ENCODE data around the gene RPP25L. TPM values are rescaled to one million over a fixed set of nuclear protein-coding genes. Genes with fewer than 3 reads are reported as not detected.
A peak's percentile ranks its signal among the peaks of the same experiment; 100 is the strongest.

RPP25L gene
- total RNA-seq, 1 donor from 2014 or later = 17.4 TPM

GRCh38 chr9:34656992-34657391 lies 45.1 kb upstream of the RPP25L start:
- Histone ChIP-seq H3F3A (ENCODE audit: low read depth) (peaks cover 10% of the 10 kb centered on the region), H3K27me3 (no peaks in the 10 kb centered on the region), H3K27ac (no peak overlapping the region), H3K4me3 (no peak overlapping the region), H3K79me2 (ENCODE audit: low read depth) (no peaks in the 10 kb centered on the region), H3K36me3 (no peaks in the 10 kb centered on the region), H3K9me3 (ENCODE audit: low read depth) (no peaks in the 10 kb centered on the region), H2AFZ (replicated peaks) (no peak overlapping the region), H3K4me1 (peaks cover 16% of the 10 kb centered on the region), H3K4me2 (no peak overlapping the region), H4K20me1 (ENCODE audit: low read depth) (no peaks in the 10 kb centered on the region), H3K9ac (no peak overlapping the region)
- no peaks in the 10 kb centered on the region for H3K9me3 Mint-ChIP-seq
- H3K27ac Mint-ChIP-seq = no peak overlapping the region
- no peak for DNase-seq (ENCODE audit: low spot score)
- H3K4me3 Mint-ChIP-seq = no peak overlapping the region
- H3K36me3 Mint-ChIP-seq = no peaks in the 10 kb centered on the region
- H3K27me3 Mint-ChIP-seq (ENCODE audit: insufficient read depth, low read depth) = peaks cover 3% of the 10 kb centered on the region
- peaks cover 32% of the 10 kb centered on the region for H3K4me1 Mint-ChIP-seq
- TF ChIP-seq, protein P1, sequence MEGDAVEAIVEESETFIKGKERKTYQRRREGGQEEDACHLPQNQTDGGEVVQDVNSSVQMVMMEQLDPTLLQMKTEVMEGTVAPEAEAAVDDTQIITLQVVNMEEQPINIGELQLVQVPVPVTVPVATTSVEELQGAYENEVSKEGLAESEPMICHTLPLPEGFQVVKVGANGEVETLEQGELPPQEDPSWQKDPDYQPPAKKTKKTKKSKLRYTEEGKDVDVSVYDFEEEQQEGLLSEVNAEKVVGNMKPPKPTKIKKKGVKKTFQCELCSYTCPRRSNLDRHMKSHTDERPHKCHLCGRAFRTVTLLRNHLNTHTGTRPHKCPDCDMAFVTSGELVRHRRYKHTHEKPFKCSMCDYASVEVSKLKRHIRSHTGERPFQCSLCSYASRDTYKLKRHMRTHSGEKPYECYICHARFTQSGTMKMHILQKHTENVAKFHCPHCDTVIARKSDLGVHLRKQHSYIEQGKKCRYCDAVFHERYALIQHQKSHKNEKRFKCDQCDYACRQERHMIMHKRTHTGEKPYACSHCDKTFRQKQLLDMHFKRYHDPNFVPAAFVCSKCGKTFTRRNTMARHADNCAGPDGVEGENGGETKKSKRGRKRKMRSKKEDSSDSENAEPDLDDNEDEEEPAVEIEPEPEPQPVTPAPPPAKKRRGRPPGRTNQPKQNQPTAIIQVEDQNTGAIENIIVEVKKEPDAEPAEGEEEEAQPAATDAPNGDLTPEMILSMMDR (IDR thresholded peaks at IDR 0.05) = no peak
- no peak for TF ChIP-seq EZH2 (IDR thresholded peaks at IDR 0.05)
- no peak for TF ChIP-seq EZH2phosphoT487 (IDR thresholded peaks at IDR 0.05)

- Mint-ChIP-seq H3K9me3 (no peaks in the 10 kb centered on the region), H3K27me3 (ENCODE audit: insufficient read depth, low read depth) (peaks cover 3% of the 10 kb centered on the region), H3K27ac (peak overlapping the region; percentile 31), H3K36me3 (no peaks in the 10 kb centered on the region), H3K4me3 (no peak overlapping the region), H3K4me1 (peaks cover 47% of the 10 kb centered on the region)
- Histone ChIP-seq H3K36me3 (no peaks in the 10 kb centered on the region), H3K9me3 (ENCODE audit: low read depth) (no peaks in the 10 kb centered on the region), H2AFZ (replicated peaks) (no peak overlapping the region), H3K27me3 (no peaks in the 10 kb centered on the region), H3F3A (ENCODE audit: low read depth) (peaks cover 17% of the 10 kb centered on the region), H3K79me2 (ENCODE audit: low read depth) (no peaks in the 10 kb centered on the region), H3K4me2 (no peak overlapping the region), H3K4me1 (peaks cover 25% of the 10 kb centered on the region), H3K9ac (no peak overlapping the region), H3K4me3 (no peak overlapping the region), H3K27ac (no peak overlapping the region), H4K20me1 (ENCODE audit: low read depth) (no peaks in the 10 kb centered on the region)
- TF ChIP-seq, protein P1 (IDR thresholded peaks at IDR 0.05) = no peak
- TF ChIP-seq EZH2phosphoT487 (IDR thresholded peaks at IDR 0.05) (no peak), EZH2 (IDR thresholded peaks at IDR 0.05) (no peak)
- DNase-seq (ENCODE audit: low spot score) = no peak
These were observed 43.5 kb upstream of the RPP25L start for GRCh38 chr9:34655394-34655793.

DNA sequence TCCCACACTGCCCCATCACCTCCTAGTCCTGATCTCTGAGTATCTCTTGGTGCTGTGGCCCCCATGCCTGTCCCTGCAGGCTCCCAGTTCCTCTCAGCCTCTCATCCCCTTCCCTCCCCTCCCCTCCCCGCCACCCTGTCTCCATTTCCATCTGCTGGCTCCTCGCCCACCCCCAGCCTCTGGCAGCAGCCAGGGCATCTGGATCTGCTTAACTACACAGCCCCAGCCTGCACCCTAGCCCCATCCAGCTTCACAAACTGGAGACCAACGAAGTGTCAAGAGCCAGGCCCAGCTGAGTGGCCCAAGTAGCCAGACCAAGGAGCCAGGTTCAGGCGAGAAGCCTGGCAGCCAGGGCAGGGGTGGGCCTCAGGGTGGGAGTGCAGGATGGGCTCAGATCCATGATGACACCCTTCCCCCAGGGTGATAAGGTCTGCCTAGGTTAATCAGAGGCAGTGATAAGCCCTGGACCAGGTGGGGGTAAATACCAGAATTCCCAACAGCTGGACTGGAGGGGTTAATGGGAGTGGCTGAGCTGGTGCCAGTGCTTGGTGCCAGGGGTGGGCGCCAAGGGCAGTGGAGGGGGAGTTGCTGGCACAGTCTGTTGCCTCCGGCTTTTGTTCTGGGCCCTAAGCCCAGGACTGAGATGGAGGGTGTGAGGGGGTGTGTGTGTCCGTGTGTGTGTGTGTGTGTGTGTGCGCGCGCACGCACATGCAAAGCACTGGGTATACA lies 42.6 kb upstream of the RPP25L start:
- Histone ChIP-seq H3F3A (ENCODE audit: low read depth) (peaks cover 17% of the 10 kb centered on the region), H3K4me2 (peak overlapping the region; percentile 17), H3K27ac (no peak overlapping the region), H3K36me3 (no peaks in the 10 kb centered on the region), H3K9me3 (ENCODE audit: low read depth) (no peaks in the 10 kb centered on the region), H4K20me1 (ENCODE audit: low read depth) (no peaks in the 10 kb centered on the region), H2AFZ (replicated peaks) (no peak overlapping the region), H3K79me2 (ENCODE audit: low read depth) (no peaks in the 10 kb centered on the region), H3K4me1 (peaks cover 25% of the 10 kb centered on the region), H3K4me3 (no peak overlapping the region), H3K27me3 (no peaks in the 10 kb centered on the region), H3K9ac (no peak overlapping the region)
- DNase-seq (ENCODE audit: low spot score) = no peak
- peaks cover 47% of the 10 kb centered on the region for H3K4me1 Mint-ChIP-seq
- TF ChIP-seq EZH2phosphoT487 (IDR thresholded peaks at IDR 0.05) (no peak), EZH2 (IDR thresholded peaks at IDR 0.05) (no peak)
- TF ChIP-seq, protein P1 (IDR thresholded peaks at IDR 0.05) = no peak
- peaks cover 4% of the 10 kb centered on the region for H3K36me3 Mint-ChIP-seq
- H3K9me3 Mint-ChIP-seq = no peaks in the 10 kb centered on the region
- peak overlapping the region; percentile 57 for H3K27ac Mint-ChIP-seq
- peaks cover 3% of the 10 kb centered on the region for H3K27me3 Mint-ChIP-seq (ENCODE audit: insufficient read depth, low read depth)
- H3K4me3 Mint-ChIP-seq = peak overlapping the region; percentile 33
